ENCODE data around the gene IQSEC1.

- TF ChIP-seq POLR2A (IDR thresholded peaks at IDR 0.05; ENCODE audit: low read depth, low read length) (no peak), CTCF (IDR thresholded peaks at IDR 0.05; ENCODE audit: extremely low read depth in 1 of 2, insufficient read depth in 1 of 2, low read depth in 1 of 2, low read length in 2 of 2) (no peak), GATA2 (IDR thresholded peaks at IDR 0.05; ENCODE audit: insufficient read depth, insufficient read length, low read depth, low read length) (no peak), EZH2 (IDR thresholded peaks at IDR 0.05; ENCODE audit: borderline replicate concordance, low read depth, low read length, severe bottlenecking) (no peak), FOS (IDR thresholded peaks at IDR 0.05; ENCODE audit: borderline replicate concordance, insufficient read depth, low read length) (no peak)
- TF ChIP-seq, protein P1, sequence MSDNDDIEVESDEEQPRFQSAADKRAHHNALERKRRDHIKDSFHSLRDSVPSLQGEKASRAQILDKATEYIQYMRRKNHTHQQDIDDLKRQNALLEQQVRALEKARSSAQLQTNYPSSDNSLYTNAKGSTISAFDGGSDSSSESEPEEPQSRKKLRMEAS (IDR thresholded peaks at IDR 0.05; ENCODE audit: insufficient read depth, insufficient read length) = no peak
Measured at GRCh38 chr3:12977117-12977808, 96.0 kb downstream of the IQSEC1 start.
